Keratinocyte (primary cell): ENCODE results near the gene CINP.

Experiments
- CTCF ChIP-seq, 3 experiments: IDR thresholded peaks in 1 of 3; conservative IDR thresholded peaks in 1 of 3; optimal IDR thresholded peaks in 1 of 3; 2 replicates in 2 of 3; 3 replicates in 1 of 3; pipeline versions ENCODE3 to v1.5.1; 2011; ENCODE audit warnings: low read length in 3 of 3, mild to moderate bottlenecking in 3 of 3, moderate library complexity in 2 of 3, control low read depth in 1 of 3, inconsistent platforms in 1 of 3; ENCODE audit not compliant: insufficient read depth in 2 of 3; ENCODE audit errors: extremely low read depth in 1 of 3
- EZH2 ChIP-seq: IDR thresholded peaks from one replicate; pipeline ENCODE4 v1.6.1; 2012; ENCODE audit warnings: inconsistent platforms, mild to moderate bottlenecking, low read length, moderate library complexity

GRCh38 chr14:102318781-102319276 is 43.9 kb downstream of the CINP start:
- TF ChIP-seq EZH2, result no peak
- no peak for TF ChIP-seq CTCF (optimal IDR thresholded peaks at IDR 0.05 in 1 of 3, IDR thresholded peaks at IDR 0.05 in 1 of 3, conservative IDR thresholded peaks at IDR 0.05 in 1 of 3; ENCODE audit: extremely low read depth in 1 of 3, insufficient read depth in 2 of 3, low read length in 3 of 3)
